Uterus (tissue), 2 donors: ENCODE measurements around the gene UPF3A.
"Not testable (repeated sequence)": the region's sequence is repeated elsewhere in the genome, so short reads cannot be mapped to it uniquely, and the experiment has no call there.

ENCODE experiments used
- CTCF ChIP-seq, 4 experiments: fragments of 200-600 bp in 2 of 4; fragments of 450-650 bp in 2 of 4; sonication (generic) in 2 of 4; IDR thresholded peaks; one replicate each; pipeline ENCODE4 v1.5.1; 2016 to 2019; ENCODE audit warnings: antibody characterized with exemption in 4 of 4, mild to moderate bottlenecking in 2 of 4, moderate library complexity in 1 of 4
- POLR2A ChIP-seq, 2 donors: fragments of 450-650 bp; IDR thresholded peaks; one replicate each; pipeline ENCODE4 v1.6.1; 2016; ENCODE audit warnings: antibody characterized with exemption in 2 of 2, mild to moderate bottlenecking in 1 of 2, moderate library complexity in 1 of 2

- TF ChIP-seq CTCF, POLR2A (IDR thresholded peaks at IDR 0.05): not testable (repeated sequence)
These were observed 29.6 kb upstream of the UPF3A start for GRCh38 chr13:114251639-114252440.
